HFF-Myc (cell line): Measurements from ENCODE around the gene FGD4.

ENCODE experiments used
- DNase-seq: peaks from one replicate; pipeline ENCODE4 v3.0.0-alpha.2; 2011; ENCODE audit warnings: low read depth; ENCODE audit errors: extremely low read depth
- H3K4me3 ChIP-seq: replicated peaks from 2 replicates; pipeline ENCODE4 v1.5.1; 2011; ENCODE audit warnings: low read depth, mild to moderate bottlenecking, control low read depth, low read length
- CTCF ChIP-seq: IDR thresholded peaks from 2 replicates; pipeline ENCODE4 v1.5.1; 2012; ENCODE audit warnings: mild to moderate bottlenecking, low read depth, low read length, control low read depth; ENCODE audit errors: missing control alignments

The FGD4 gene

DNA sequence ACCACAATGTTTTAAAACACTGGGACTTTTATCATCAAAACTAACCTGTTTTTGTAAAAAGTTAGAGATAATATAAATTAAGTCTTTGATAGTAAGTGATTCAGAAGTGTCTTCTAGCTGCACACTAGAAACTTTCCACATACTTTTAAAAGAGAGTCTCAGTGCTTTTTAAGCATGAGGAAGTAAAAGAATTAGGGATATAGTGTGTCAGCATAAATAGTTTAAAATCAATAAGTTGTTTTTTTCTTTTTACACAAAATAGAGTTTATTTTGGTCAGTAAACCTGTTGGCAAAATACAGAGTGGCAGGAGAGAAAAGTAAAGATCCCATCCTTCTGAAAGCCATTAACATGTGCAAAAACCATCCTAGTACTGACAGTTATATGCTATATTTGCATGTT lies 281.4 kb downstream of the FGD4 start:
- H3K4me3 ChIP-seq, result peak overlapping the region; percentile 88
- no peak for TF ChIP-seq CTCF
- DNase-seq, result no peak

DNA sequence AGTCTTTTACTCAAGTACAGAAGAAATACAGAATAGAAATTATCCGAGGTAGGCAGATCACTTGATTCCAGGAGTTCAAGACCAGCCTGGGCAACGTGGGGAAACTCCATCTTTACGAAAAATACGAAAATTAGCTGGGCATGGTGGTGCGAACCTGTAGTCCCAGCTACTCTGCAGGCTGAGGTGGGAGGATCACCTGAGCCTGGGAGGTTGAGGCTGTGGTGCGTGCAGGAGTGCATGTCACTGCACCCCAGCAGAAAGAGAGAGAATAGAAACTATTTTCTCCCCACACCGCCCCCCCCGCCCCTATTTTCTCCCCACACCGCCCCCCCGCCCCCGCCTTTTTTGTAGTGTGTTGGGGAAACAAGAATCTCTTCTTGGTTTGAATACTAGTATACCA lies 281.9 kb downstream of the FGD4 start:
- 0 out of 2 replicates have a peak overlapping the region, but pooled peaks have one; percentile 88 for H3K4me3 ChIP-seq
- DNase-seq, result no peak
- no peak for TF ChIP-seq CTCF

GRCh38 chr12:32686340-32686739 lies 287.0 kb downstream of the FGD4 start:
- DNase-seq, result no peak
- H3K4me3 ChIP-seq, result no peak overlapping the region
- no peak for TF ChIP-seq CTCF

GRCh38 chr12:32688786-32689185 lies 289.4 kb downstream of the FGD4 start:
- DNase-seq, result no peak
- no peak overlapping the region for H3K4me3 ChIP-seq
- no peak for TF ChIP-seq CTCF

- DNase-seq, result no peak
- no peak overlapping the region for H3K4me3 ChIP-seq
- TF ChIP-seq CTCF, result no peak
Measured at GRCh38 chr12:32690927-32691326, 291.6 kb downstream of the FGD4 start.

DNA sequence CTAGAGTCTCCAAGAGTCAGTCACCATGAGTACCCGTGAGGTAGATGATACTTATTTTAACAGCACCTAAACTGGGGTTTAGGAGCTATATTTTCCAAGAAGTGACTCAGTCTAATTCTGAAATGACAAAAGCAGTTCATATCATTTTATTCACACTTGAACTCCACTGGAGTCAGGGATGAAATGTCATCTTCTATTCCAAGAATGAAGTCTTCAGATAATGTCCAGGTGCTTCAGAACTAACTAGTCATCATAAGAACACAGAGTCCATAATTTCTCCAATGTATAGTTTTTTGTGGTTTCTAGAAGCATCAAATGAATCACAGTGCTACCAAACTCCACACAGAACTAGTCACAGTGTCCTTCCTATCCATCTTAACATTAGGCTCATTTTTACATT lies 293.0 kb downstream of the FGD4 start:
- no peak for DNase-seq
- no peak overlapping the region for H3K4me3 ChIP-seq
- no peak for TF ChIP-seq CTCF

- DNase-seq, result no peak
- no peak overlapping the region for H3K4me3 ChIP-seq
- TF ChIP-seq CTCF, result no peak
Measured at GRCh38 chr12:32693036-32693435, 293.7 kb downstream of the FGD4 start.
